GM23338 (cell line): ENCODE results near the gene IL9. TPM values are rescaled to one million over a fixed set of nuclear protein-coding genes. Genes with fewer than 3 reads are reported as not detected.

Experiments used
- ATAC-seq: fragments of 200-7000 bp; cut with Tn5 transposase; 3 replicates; pipeline ENCODE4 v1.9.1; 2020
- DNase-seq: peaks from one replicate; pipeline ENCODE4 v3.0.0-alpha.2; 2015; ENCODE audit warnings: low spot score
- H2AFZ ChIP-seq: fragments of 200-600 bp; sonication (generic); 2 replicates; pipeline ENCODE4 v1.8.0; 2016; ENCODE audit warnings: antibody characterized with exemption, mild to moderate bottlenecking, moderate library complexity
- H3F3A ChIP-seq: fragments of 200-600 bp; sonication (generic); replicated peaks from 2 replicates; pipeline ENCODE4 v1.8.0; 2017; ENCODE audit warnings: antibody characterized with exemption, mixed run types, low read depth
- H3K27ac ChIP-seq: fragments of 200-600 bp; sonication (generic); 2 replicates; pipeline ENCODE4 v1.6.1; 2016; ENCODE audit warnings: low read depth
- H3K27me3 ChIP-seq: fragments of 200-600 bp; sonication (generic); 2 replicates; pipeline ENCODE4 v1.8.0; 2016; ENCODE audit warnings: mild to moderate bottlenecking, mixed run types, moderate library complexity; ENCODE audit not compliant: insufficient read depth
- H3K36me3 ChIP-seq: fragments of 200-600 bp; sonication (generic); 2 replicates; pipeline ENCODE4 v1.8.0; 2016; ENCODE audit warnings: mild to moderate bottlenecking; ENCODE audit not compliant: insufficient read depth
- H3K4me1 ChIP-seq: fragments of 200-600 bp; sonication (generic); 2 replicates; pipeline ENCODE4 v1.8.0; 2016; ENCODE audit warnings: mild to moderate bottlenecking, moderate library complexity; ENCODE audit not compliant: insufficient read depth
- H3K4me2 ChIP-seq: fragments of 200-600 bp; sonication (generic); 2 replicates; pipeline ENCODE4 v1.7.1; 2017; ENCODE audit warnings: mixed run types
- H3K4me3 ChIP-seq: fragments of 200-600 bp; sonication (generic); 2 replicates; pipeline ENCODE4 v1.6.1; 2016; ENCODE audit warnings: mixed run types
- H3K79me2 ChIP-seq: fragments of 200-600 bp; sonication (generic); replicated peaks from 2 replicates; pipeline ENCODE4 v1.8.0; 2017; ENCODE audit warnings: mild to moderate bottlenecking; ENCODE audit not compliant: insufficient read depth
- H3K9me2 ChIP-seq: fragments of 200-600 bp; sonication (generic); 2 replicates; pipeline ENCODE4 v1.8.0; 2017; ENCODE audit not compliant: insufficient read depth
- H4K20me1 ChIP-seq: fragments of 200-600 bp; sonication (generic); replicated peaks from 2 replicates; pipeline ENCODE4 v1.8.0; 2017; ENCODE audit warnings: mild to moderate bottlenecking; ENCODE audit not compliant: insufficient read depth
- H3K27ac Mint-ChIP-seq: 2 replicates; pipeline ENCODE4 v1.8.0; 2020; ENCODE audit warnings: inconsistent platforms, mild to moderate bottlenecking, moderate library complexity, mixed read lengths
- H3K27me3 Mint-ChIP-seq: 3 replicates; pipeline ENCODE4 v1.8.0; 2022; ENCODE audit warnings: low read depth, mild to moderate bottlenecking, moderate library complexity, mixed read lengths, inconsistent platforms; ENCODE audit not compliant: insufficient read depth, poor library complexity
- H3K36me3 Mint-ChIP-seq: 3 replicates; pipeline ENCODE4 v1.8.0; 2021; ENCODE audit warnings: low read depth, mild to moderate bottlenecking, inconsistent platforms, moderate library complexity, mixed read lengths
- H3K4me1 Mint-ChIP-seq: 3 replicates; pipeline ENCODE4 v1.8.0; 2020; ENCODE audit warnings: mild to moderate bottlenecking, inconsistent platforms, mixed read lengths
- H3K4me3 Mint-ChIP-seq: 3 replicates; pipeline ENCODE4 v1.8.0; 2021; ENCODE audit warnings: moderate library complexity, mild to moderate bottlenecking, inconsistent platforms, mixed read lengths
- H3K9me3 Mint-ChIP-seq: 3 replicates; pipeline ENCODE4 v1.8.0; 2020; ENCODE audit warnings: moderate library complexity, mild to moderate bottlenecking, inconsistent platforms, mixed read lengths
- CREB1 ChIP-seq: fragments of 250-450 bp; sonication (Bioruptor Pico); IDR thresholded peaks from 2 replicates; pipeline ENCODE4 v1.5.0; 2020; ENCODE audit warnings: low read depth, mild to moderate bottlenecking, moderate library complexity
- EZH2 ChIP-seq: fragments of 200-600 bp; sonication (generic); IDR thresholded peaks from one replicate; pipeline ENCODE4 v1.8.0; 2017; ENCODE audit warnings: antibody characterized with exemption, mild to moderate bottlenecking, low read depth; ENCODE audit not compliant: unreplicated experiment
- EZH2phosphoT487 ChIP-seq: fragments of 200-600 bp; sonication (generic); IDR thresholded peaks from one replicate; pipeline ENCODE4 v1.8.1; 2018; ENCODE audit warnings: antibody characterized with exemption; ENCODE audit not compliant: unreplicated experiment
- JUNB ChIP-seq: IDR thresholded peaks from one replicate; pipeline ENCODE4 v1.6.1; 2016; ENCODE audit warnings: antibody characterized with exemption; ENCODE audit not compliant: unreplicated experiment
- NANOG ChIP-seq: IDR thresholded peaks from 2 replicates; pipeline ENCODE4 v1.6.1; 2016; ENCODE audit warnings: antibody characterized with exemption, borderline replicate concordance
- POLR2AphosphoS5 ChIP-seq: IDR thresholded peaks from 2 replicates; pipeline ENCODE4 v1.6.1; 2016; ENCODE audit warnings: antibody characterized with exemption, low read depth
- STAT1 ChIP-seq: IDR thresholded peaks from one replicate; pipeline ENCODE4 v1.6.1; 2016; ENCODE audit warnings: antibody characterized with exemption; ENCODE audit not compliant: unreplicated experiment
- ZNF114 ChIP-seq: fragments of 250-450 bp; sonication (Bioruptor Pico); IDR thresholded peaks from 2 replicates; pipeline ENCODE4 v1.5.0; 2020; ENCODE audit warnings: mild to moderate bottlenecking, moderate library complexity
- ZNF331 ChIP-seq: fragments of 250-450 bp; sonication (Bioruptor Pico); IDR thresholded peaks from 2 replicates; pipeline ENCODE4 v1.5.0; 2020; ENCODE audit warnings: low read depth, mild to moderate bottlenecking, moderate library complexity
- polyA plus RNA-seq: library from polyadenylated mRNA; unstranded; fragments of >200 nt; fragmentation: Nextera tagmentation; extraction: Ambion mirVana; gene quantifications from 2 replicates; pipeline ENCODE4 v1.2.1, GENCODE V29; 2016
- total RNA-seq: library from RNA; depleted of rRNA; stranded (reverse); fragments of >200 nt; shearing (Covaris generic); gene quantifications from 2 replicates; pipeline ENCODE4 v1.2.3, GENCODE V29; 2014
- TF ChIP-seq, protein P1 (sequence below): IDR thresholded peaks from one replicate; pipeline ENCODE4 v1.6.1; 2018; ENCODE audit warnings: antibody characterized with exemption; ENCODE audit not compliant: unreplicated experiment
- TF ChIP-seq, protein P2 (sequence below), 2 experiments: fragments of 200-600 bp in 1 of 2; sonication (generic) in 1 of 2; conservative IDR thresholded peaks; 2 replicates each; pipeline versions ENCODE4 v1.5.1 to v1.6.1; 2016 to 2017; ENCODE audit warnings: antibody characterized with exemption in 2 of 2, low read depth in 2 of 2, mild to moderate bottlenecking in 2 of 2, moderate library complexity in 1 of 2
- TF ChIP-seq, protein P3 (sequence below): IDR thresholded peaks from 2 replicates; pipeline ENCODE4 v1.6.1; 2016; ENCODE audit warnings: antibody characterized with exemption
- TF ChIP-seq, protein P4 (sequence below): fragments of 250-450 bp; sonication (Bioruptor Pico); IDR thresholded peaks from 2 replicates; pipeline ENCODE4 v1.5.0; 2020; ENCODE audit warnings: mild to moderate bottlenecking, moderate library complexity

IL9 gene
- total and polyA plus RNA-seq, 2 experiments from 2014 or later, result not detected

DNA sequence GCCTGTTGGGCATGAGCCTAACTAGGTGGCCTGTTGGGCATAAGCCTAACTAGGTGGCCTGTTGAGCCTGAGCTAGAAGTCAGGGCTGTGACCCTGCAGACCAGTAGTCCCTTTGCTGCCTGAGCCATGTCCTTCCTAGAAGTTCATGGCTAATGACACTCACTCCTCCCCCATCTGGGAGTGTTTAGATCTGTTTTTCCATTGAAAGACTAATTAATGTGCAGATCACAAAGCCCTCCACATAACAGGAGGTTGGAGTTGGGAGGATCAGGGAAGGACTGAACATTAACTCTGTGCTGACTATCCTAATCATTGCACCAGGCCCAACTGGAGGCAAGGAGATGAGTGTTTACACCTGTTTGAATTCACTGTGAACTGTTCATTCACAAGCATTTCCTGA is 33.6 kb downstream of the IL9 start:
- H3K79me2 ChIP-seq, result no peaks in the 10 kb centered on the region
- Mint-ChIP-seq H3K36me3 (no peaks in the 10 kb centered on the region), H3K27me3 (peaks cover 2% of the 10 kb centered on the region), H3K4me1 (no peaks in the 10 kb centered on the region), H3K9me3 (no peaks in the 10 kb centered on the region), H3K27ac (no peak overlapping the region), H3K4me3 (no peak overlapping the region)
- no peaks in the 10 kb centered on the region for H3K36me3 ChIP-seq
- H3K4me1 ChIP-seq, result no peaks in the 10 kb centered on the region
- DNase-seq (no peak), ATAC-seq (no peak)
- no peak overlapping the region for H3K4me2 ChIP-seq
- H3F3A ChIP-seq, result no peaks in the 10 kb centered on the region
- no peak overlapping the region for H2AFZ ChIP-seq
- TF ChIP-seq NANOG (no peak), JUNB (no peak), STAT1 (no peak), ZNF331 (CRISPR knock-in tag) (no peak), EZH2 (no peak), ZNF114 (CRISPR knock-in tag) (no peak), CREB1 (CRISPR knock-in tag) (no peak), EZH2phosphoT487 (no peak), POLR2AphosphoS5 (no peak)
- TF ChIP-seq, protein P1, sequence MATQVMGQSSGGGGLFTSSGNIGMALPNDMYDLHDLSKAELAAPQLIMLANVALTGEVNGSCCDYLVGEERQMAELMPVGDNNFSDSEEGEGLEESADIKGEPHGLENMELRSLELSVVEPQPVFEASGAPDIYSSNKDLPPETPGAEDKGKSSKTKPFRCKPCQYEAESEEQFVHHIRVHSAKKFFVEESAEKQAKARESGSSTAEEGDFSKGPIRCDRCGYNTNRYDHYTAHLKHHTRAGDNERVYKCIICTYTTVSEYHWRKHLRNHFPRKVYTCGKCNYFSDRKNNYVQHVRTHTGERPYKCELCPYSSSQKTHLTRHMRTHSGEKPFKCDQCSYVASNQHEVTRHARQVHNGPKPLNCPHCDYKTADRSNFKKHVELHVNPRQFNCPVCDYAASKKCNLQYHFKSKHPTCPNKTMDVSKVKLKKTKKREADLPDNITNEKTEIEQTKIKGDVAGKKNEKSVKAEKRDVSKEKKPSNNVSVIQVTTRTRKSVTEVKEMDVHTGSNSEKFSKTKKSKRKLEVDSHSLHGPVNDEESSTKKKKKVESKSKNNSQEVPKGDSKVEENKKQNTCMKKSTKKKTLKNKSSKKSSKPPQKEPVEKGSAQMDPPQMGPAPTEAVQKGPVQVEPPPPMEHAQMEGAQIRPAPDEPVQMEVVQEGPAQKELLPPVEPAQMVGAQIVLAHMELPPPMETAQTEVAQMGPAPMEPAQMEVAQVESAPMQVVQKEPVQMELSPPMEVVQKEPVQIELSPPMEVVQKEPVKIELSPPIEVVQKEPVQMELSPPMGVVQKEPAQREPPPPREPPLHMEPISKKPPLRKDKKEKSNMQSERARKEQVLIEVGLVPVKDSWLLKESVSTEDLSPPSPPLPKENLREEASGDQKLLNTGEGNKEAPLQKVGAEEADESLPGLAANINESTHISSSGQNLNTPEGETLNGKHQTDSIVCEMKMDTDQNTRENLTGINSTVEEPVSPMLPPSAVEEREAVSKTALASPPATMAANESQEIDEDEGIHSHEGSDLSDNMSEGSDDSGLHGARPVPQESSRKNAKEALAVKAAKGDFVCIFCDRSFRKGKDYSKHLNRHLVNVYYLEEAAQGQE, result no peak
- TF ChIP-seq, protein P2, sequence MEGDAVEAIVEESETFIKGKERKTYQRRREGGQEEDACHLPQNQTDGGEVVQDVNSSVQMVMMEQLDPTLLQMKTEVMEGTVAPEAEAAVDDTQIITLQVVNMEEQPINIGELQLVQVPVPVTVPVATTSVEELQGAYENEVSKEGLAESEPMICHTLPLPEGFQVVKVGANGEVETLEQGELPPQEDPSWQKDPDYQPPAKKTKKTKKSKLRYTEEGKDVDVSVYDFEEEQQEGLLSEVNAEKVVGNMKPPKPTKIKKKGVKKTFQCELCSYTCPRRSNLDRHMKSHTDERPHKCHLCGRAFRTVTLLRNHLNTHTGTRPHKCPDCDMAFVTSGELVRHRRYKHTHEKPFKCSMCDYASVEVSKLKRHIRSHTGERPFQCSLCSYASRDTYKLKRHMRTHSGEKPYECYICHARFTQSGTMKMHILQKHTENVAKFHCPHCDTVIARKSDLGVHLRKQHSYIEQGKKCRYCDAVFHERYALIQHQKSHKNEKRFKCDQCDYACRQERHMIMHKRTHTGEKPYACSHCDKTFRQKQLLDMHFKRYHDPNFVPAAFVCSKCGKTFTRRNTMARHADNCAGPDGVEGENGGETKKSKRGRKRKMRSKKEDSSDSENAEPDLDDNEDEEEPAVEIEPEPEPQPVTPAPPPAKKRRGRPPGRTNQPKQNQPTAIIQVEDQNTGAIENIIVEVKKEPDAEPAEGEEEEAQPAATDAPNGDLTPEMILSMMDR (conservative IDR thresholded peaks at IDR 0.05; ENCODE audit: low read depth in 2 of 2), result no peak
- TF ChIP-seq, protein P3, sequence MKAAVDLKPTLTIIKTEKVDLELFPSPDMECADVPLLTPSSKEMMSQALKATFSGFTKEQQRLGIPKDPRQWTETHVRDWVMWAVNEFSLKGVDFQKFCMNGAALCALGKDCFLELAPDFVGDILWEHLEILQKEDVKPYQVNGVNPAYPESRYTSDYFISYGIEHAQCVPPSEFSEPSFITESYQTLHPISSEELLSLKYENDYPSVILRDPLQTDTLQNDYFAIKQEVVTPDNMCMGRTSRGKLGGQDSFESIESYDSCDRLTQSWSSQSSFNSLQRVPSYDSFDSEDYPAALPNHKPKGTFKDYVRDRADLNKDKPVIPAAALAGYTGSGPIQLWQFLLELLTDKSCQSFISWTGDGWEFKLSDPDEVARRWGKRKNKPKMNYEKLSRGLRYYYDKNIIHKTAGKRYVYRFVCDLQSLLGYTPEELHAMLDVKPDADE, result no peak
- TF ChIP-seq, protein P4, sequence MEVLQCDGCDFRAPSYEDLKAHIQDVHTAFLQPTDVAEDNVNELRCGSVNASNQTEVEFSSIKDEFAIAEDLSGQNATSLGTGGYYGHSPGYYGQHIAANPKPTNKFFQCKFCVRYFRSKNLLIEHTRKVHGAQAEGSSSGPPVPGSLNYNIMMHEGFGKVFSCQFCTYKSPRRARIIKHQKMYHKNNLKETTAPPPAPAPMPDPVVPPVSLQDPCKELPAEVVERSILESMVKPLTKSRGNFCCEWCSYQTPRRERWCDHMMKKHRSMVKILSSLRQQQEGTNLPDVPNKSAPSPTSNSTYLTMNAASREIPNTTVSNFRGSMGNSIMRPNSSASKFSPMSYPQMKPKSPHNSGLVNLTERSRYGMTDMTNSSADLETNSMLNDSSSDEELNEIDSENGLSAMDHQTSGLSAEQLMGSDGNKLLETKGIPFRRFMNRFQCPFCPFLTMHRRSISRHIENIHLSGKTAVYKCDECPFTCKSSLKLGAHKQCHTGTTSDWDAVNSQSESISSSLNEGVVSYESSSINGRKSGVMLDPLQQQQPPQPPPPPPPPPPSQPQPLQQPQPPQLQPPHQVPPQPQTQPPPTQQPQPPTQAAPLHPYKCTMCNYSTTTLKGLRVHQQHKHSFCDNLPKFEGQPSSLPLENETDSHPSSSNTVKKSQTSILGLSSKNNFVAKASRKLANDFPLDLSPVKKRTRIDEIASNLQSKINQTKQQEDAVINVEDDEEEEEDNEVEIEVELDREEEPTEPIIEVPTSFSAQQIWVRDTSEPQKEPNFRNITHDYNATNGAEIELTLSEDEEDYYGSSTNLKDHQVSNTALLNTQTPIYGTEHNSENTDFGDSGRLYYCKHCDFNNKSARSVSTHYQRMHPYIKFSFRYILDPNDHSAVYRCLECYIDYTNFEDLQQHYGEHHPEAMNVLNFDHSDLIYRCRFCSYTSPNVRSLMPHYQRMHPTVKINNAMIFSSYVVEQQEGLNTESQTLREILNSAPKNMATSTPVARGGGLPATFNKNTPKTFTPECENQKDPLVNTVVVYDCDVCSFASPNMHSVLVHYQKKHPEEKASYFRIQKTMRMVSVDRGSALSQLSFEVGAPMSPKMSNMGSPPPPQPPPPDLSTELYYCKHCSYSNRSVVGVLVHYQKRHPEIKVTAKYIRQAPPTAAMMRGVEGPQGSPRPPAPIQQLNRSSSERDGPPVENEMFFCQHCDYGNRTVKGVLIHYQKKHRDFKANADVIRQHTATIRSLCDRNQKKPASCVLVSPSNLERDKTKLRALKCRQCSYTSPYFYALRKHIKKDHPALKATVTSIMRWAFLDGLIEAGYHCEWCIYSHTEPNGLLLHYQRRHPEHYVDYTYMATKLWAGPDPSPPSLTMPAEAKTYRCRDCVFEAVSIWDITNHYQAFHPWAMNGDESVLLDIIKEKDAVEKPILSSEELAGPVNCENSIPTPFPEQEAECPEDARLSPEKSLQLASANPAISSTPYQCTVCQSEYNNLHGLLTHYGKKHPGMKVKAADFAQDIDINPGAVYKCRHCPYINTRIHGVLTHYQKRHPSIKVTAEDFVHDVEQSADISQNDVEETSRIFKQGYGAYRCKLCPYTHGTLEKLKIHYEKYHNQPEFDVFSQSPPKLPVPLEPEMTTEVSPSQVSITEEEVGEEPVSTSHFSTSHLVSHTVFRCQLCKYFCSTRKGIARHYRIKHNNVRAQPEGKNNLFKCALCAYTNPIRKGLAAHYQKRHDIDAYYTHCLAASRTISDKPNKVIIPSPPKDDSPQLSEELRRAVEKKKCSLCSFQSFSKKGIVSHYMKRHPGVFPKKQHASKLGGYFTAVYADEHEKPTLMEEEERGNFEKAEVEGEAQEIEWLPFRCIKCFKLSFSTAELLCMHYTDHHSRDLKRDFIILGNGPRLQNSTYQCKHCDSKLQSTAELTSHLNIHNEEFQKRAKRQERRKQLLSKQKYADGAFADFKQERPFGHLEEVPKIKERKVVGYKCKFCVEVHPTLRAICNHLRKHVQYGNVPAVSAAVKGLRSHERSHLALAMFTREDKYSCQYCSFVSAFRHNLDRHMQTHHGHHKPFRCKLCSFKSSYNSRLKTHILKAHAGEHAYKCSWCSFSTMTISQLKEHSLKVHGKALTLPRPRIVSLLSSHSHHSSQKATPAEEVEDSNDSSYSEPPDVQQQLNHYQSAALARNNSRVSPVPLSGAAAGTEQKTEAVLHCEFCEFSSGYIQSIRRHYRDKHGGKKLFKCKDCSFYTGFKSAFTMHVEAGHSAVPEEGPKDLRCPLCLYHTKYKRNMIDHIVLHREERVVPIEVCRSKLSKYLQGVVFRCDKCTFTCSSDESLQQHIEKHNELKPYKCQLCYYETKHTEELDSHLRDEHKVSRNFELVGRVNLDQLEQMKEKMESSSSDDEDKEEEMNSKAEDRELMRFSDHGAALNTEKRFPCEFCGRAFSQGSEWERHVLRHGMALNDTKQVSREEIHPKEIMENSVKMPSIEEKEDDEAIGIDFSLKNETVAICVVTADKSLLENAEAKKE (CRISPR knock-in tag), result no peak
- H3K27ac ChIP-seq, result no peak overlapping the region
- no peak overlapping the region for H3K4me3 ChIP-seq
- no peaks in the 10 kb centered on the region for H3K27me3 ChIP-seq
- H3K9me2 ChIP-seq, result 0 out of 2 replicates have a peak, but pooled peaks cover 5% of the 10 kb centered on the region
- no peaks in the 10 kb centered on the region for H4K20me1 ChIP-seq
